ENCODE results near the gene DHRS7.

DNA sequence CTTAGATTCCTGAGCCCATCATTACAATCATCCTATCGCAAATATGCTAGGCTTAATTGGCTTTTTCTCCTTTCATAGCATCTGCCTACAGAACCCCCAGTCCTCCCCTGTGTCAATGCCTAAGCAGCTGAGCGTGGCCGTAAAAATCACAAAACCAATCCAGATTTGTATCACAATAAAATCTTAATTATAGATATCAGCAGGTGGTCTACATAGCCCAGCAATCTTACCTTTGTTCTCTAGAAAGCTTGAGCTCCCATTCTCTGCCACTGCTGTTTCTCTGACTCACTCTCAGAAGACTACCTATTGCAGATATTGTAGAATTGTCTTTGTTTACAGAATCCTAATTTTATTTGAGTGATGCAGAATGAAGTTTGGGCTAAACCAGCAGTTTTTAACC, 46.0 kb upstream of the DHRS7 start:
- TF ChIP-seq, protein P1, sequence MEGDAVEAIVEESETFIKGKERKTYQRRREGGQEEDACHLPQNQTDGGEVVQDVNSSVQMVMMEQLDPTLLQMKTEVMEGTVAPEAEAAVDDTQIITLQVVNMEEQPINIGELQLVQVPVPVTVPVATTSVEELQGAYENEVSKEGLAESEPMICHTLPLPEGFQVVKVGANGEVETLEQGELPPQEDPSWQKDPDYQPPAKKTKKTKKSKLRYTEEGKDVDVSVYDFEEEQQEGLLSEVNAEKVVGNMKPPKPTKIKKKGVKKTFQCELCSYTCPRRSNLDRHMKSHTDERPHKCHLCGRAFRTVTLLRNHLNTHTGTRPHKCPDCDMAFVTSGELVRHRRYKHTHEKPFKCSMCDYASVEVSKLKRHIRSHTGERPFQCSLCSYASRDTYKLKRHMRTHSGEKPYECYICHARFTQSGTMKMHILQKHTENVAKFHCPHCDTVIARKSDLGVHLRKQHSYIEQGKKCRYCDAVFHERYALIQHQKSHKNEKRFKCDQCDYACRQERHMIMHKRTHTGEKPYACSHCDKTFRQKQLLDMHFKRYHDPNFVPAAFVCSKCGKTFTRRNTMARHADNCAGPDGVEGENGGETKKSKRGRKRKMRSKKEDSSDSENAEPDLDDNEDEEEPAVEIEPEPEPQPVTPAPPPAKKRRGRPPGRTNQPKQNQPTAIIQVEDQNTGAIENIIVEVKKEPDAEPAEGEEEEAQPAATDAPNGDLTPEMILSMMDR (IDR thresholded peaks at IDR 0.05; ENCODE audit: borderline replicate concordance, extremely low read depth, low read length, poor library complexity, severe bottlenecking) = no peak
- TF ChIP-seq EZH2 (IDR thresholded peaks at IDR 0.05; ENCODE audit: borderline replicate concordance, low read depth, low read length, severe bottlenecking) = no peak
